Measurements from ENCODE around the gene LCMT2. TPM values are rescaled to one million over a fixed set of nuclear protein-coding genes. Genes with fewer than 3 reads are reported as not detected.

Gene LCMT2
- total RNA-seq, 8 experiments from 2014 or later, result 3.9 to 11.4 (median 8.5) TPM

DNA sequence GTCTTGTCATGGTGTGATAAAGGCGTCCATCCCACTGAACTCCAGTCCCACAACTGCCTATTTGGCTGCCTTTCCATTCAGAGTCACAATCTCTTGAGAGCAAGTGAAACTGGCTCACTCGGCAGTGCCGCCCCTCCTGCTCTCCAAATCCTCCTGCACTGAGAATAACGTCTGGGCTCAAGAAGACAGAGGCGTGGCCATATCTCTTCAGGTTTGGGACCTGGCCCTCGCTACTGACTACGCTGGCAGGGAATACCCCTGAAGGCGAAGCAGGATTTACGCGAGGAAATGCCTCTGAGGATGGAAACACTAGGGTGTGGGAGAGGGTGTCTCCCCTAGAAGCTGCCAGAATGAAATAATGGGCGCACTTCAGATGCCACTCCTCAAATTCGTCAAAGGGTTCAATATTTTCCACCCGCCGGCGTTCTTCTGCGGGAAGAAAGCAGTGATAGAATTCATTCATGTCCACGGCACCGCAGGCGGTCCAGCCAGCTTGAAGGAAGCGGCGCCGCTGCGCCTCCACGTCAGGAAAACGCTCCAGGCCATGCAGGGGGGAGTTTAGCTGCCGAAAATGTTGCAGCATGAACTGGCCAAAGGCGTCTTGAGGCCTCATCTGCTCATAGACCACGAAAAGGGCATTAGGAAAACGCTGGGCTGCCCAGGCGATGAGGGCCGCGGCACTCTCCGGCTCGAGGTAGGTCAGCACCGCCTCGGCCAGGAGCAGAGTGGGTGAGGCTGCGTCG, 985 bp downstream of the LCMT2 start:
- 3 to 39% (median 14%) methylated on average over 2 to 23 of the region's 38 CpGs; no CpG with 5 or more reads in 2 of the 10 experiments for WGBS, 10 experiments
- H3K27ac ChIP-seq, result peak overlapping the region; percentile 93 to 96
- H3K4me1 ChIP-seq (replicated peaks in 1 of 2), result peaks cover 10 to 20% of the 10 kb centered on the region in 2 donors
- peak overlapping the region; percentile 54 to 99 (median 90) for H3K4me3 ChIP-seq
- in situ Hi-C loops (cut with MboI; ENCODE audit: low pct_unique_long_range_greater_than_20kb in 2 of 9, low sequenced_read_pairs in 9 of 9, unreplicated experiment in 9 of 9), result no loop called here
- peak in 6 of 8 experiments; percentile 0 to 13 (median 2) for ATAC-seq (replicated peaks in 6 of 8)

DNA sequence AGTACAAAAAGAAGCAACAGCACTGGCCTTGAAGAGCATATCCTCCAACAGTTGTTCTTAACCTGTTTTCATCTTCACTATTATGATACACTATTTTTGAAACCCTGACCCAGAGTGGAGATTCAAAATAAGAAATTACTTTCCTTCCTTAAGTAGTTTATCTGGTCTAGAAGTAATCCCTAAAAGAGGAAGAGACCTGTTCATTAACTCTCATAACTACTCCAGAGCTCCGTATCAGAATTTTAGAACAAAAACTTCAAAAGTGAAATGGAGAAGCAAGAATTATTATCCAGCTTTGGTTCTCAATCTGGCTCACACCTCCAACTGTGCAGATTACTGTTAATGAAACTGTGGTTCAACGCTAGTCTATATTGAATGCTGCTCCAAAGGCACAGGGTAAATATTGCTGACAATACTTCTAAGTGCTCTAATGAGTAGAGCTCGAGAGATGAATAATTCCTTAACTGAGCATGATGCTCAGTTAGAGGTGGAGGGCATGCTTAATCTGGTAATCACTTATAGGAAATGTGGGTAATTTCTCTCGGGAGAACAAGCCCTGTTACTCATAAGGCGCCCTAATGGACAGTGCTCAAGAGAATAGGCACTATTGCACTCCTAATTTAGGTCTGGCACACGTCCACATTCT, 5.2 kb downstream of the LCMT2 start:
- Histone ChIP-seq H3K4me3 (no peak overlapping the region), H3K4me1 (replicated peaks in 1 of 2) (peaks cover 10 to 14% of the 10 kb centered on the region in 2 donors), H3K27ac (no peak overlapping the region)
- in situ Hi-C loops (cut with MboI; ENCODE audit: low pct_unique_long_range_greater_than_20kb in 2 of 9, low sequenced_read_pairs in 9 of 9, unreplicated experiment in 9 of 9), result no loop called here
- WGBS, 10 experiments, result 39 to 87% (median 73%) methylated on average over 1 to 6 of the region's 6 CpGs
- no peak for ATAC-seq (replicated peaks in 6 of 8)

DNA sequence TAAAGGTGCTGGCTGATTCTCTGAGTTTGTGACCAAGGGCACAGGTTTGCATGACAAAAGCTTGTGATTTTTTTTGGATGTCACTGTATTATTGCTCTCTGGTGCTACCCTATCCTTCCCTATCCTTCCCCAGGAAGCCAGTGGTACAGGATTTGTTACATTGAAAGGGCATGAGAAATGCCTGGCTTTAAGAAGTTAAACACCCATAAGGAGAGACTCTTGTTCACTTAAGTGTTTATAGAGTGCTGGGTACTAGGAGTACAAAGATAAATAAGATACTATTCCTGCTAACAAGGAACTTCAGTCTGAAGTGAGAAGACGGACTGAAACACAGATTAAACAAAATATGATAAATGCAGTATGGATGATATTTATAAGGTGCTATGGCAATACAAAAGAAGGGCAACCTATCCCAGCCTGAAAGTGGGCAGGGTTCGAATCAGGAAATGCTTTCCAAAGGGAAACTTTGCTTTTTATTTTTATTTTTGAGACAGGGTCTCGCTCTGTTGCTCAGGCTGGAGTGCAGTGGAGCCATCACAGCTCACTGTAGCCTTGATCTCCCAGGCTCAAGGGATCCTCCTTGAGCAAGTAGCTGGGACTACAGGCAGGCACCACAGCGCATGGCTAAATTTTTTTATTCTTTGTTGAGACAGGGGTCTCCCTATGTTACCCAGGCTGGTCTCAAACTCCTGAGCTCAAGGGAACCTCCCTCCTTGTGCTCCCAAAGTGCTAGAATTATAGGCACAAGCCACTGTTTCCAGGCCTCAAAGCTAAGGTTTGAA, 11.2 kb downstream of the LCMT2 start:
- Histone ChIP-seq H3K4me3 (no peak overlapping the region), H3K4me1 (replicated peaks in 1 of 2) (no peaks in the 10 kb centered on the region), H3K27ac (no peak overlapping the region)
- 25 to 78% (median 64%) methylated on average over 1 to 4 of the region's 4 CpGs for WGBS, 10 experiments
- ATAC-seq (replicated peaks in 6 of 8), result no peak
- in situ Hi-C loops (cut with MboI; ENCODE audit: low pct_unique_long_range_greater_than_20kb in 2 of 9, low sequenced_read_pairs in 9 of 9, unreplicated experiment in 9 of 9), result no loop called here

DNA sequence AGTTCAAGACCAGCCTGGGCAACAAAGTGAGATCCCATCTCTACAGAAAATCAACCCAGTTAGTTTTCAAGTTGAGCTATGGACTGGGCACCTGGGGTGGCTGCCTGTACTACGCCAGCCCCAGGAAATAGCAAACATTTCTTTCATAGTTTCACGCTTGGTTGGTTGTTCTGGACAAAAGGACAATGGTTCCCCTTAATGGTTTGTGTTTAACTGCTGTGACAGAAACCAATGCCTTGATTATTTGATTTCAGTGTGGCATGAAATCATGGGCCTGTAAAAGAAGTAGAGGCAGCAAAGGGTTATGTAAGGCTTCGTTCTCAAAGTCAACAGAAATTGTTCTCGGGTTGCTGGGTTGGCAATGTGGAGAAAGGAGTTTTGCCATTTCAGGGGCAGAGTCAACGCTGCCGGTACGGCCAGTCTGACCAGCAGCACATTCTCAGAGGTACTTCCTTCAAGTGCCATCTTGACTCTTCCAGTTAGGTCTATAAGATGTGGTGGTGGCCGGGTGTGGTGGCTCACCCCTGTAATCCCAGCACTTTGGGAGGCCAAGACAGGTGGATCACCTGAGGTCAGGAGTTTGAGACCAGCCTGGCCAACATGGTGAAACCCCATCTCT, 12.7 kb downstream of the LCMT2 start:
- WGBS, 10 experiments, result 44 to 89% (median 73%) methylated on average over 1 to 8 of the region's 8 CpGs; no CpG with 5 or more reads in 4 of the 10 experiments
- Histone ChIP-seq H3K4me3 (no peak overlapping the region), H3K27ac (no peak overlapping the region), H3K4me1 (replicated peaks in 1 of 2) (no peaks in the 10 kb centered on the region)
- in situ Hi-C loops (cut with MboI; ENCODE audit: low pct_unique_long_range_greater_than_20kb in 2 of 9, low sequenced_read_pairs in 9 of 9, unreplicated experiment in 9 of 9), result no loop called here
- ATAC-seq (replicated peaks in 6 of 8), result no peak

DNA sequence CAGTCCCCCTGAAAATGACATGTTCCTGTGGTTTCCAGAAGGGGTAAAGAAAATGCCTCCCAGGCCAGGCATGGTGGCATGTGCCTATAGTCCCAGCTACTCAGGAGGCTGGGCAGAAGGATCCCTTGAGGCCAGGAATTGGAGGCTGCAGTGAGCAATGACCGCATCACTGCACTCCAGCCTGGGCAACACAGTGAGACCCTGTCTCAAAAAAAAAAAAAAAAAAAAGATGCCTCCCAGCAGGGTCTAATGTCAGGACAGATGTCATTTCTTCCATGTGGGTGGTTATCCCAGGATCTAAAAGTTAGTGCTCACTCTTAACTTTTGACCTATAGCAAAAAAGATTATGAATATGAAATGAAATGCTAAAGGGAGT, 13.4 kb downstream of the LCMT2 start:
- in situ Hi-C loops (cut with MboI; ENCODE audit: low pct_unique_long_range_greater_than_20kb in 2 of 9, low sequenced_read_pairs in 9 of 9, unreplicated experiment in 9 of 9), result no loop called here
- H3K4me1 ChIP-seq (replicated peaks in 1 of 2), result no peaks in the 10 kb centered on the region
- H3K27ac ChIP-seq, result no peak overlapping the region
- WGBS, 10 experiments, result 60 to 88% (median 85%) methylated on average over 1 of the region's 1 CpG; no CpG with 5 or more reads in 6 of the 10 experiments
- no peak overlapping the region for H3K4me3 ChIP-seq
- ATAC-seq (replicated peaks in 6 of 8), result no peak

DNA sequence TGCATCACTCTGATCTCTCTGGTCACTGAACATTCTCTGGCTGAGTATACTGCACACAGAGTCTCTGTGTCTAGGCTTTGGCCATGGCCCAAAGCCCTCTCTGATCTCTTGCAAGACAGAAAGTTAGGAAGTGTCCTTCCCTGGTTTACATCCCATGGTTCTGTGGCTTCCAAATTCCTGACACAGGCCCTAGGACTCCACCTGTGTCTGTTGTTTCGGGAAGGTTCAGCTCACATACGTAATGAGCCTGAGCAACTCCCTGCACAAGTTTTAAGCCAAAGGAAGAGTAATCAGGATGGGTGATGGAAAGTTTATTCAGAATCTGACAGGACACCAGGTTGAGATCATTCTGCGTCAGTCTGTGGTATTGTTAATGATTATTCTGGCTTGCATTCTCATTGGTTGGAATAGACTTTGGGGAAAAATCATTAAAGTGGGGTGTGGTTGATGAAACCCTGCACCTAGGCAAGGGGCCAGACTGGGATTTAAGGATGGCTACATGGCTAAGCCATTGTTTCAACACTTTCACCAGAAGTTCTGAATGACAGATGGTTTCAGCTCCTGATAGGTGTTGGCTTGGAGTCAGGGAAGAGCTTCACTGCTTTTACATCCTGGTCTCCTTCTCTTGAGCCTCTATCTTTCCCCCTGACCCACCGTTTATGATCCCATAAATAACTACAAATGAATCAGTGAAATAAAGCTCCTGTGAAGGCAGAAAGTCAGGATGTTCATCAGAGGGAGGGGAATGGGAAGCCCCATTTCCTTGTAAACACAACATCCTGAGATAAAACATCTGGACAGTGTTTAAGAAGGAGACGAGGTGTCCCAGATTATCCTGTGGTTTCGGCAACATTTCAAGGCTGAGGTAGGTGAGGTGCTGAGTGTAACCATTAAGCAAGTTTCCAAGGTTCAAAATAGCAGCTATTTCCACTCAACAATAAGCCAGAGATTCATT, 14.1 kb downstream of the LCMT2 start:
- Histone ChIP-seq H3K4me1 (replicated peaks in 1 of 2) (no peaks in the 10 kb centered on the region), H3K27ac (no peak overlapping the region), H3K4me3 (no peak overlapping the region)
- 10 to 100% (median 76%) methylated on average over 1 to 6 of the region's 6 CpGs; no CpG with 5 or more reads in 1 of the 10 experiments for WGBS, 10 experiments
- in situ Hi-C loops (cut with MboI; ENCODE audit: low pct_unique_long_range_greater_than_20kb in 2 of 9, low sequenced_read_pairs in 9 of 9, unreplicated experiment in 9 of 9), result no loop called here
- peak in 1 of 8 experiments; percentile 46 for ATAC-seq (replicated peaks in 6 of 8)

DNA sequence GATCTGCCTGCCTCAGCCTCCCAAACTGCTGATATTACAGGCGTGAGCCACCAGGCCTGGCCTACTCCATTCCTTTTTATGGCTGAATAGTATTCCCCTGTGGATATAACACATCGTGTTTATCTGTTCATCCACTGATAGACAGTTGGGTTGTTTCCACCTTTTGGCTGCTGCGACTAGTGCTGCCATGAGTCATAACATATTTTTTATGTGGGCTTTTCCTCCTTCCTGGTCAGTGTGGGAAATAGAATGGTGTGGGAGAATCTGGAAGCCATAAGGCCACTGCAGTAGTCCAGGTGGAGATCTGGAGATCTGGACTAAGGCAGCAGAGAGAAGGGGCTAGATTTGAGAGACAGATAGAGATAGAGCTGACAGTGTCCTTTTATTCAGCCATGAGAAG, 16.2 kb downstream of the LCMT2 start:
- no peak overlapping the region for H3K4me3 ChIP-seq
- no peaks in the 10 kb centered on the region for H3K4me1 ChIP-seq (replicated peaks in 1 of 2)
- H3K27ac ChIP-seq, result no peak overlapping the region
- no peak for ATAC-seq (replicated peaks in 6 of 8)
- in situ Hi-C loops (cut with MboI; ENCODE audit: low pct_unique_long_range_greater_than_20kb in 2 of 9, low sequenced_read_pairs in 9 of 9, unreplicated experiment in 9 of 9), result no loop called here
- WGBS, 10 experiments, result 0 to 100% (median 85%) methylated on average over 1 to 3 of the region's 3 CpGs; no CpG with 5 or more reads in 2 of the 10 experiments

DNA sequence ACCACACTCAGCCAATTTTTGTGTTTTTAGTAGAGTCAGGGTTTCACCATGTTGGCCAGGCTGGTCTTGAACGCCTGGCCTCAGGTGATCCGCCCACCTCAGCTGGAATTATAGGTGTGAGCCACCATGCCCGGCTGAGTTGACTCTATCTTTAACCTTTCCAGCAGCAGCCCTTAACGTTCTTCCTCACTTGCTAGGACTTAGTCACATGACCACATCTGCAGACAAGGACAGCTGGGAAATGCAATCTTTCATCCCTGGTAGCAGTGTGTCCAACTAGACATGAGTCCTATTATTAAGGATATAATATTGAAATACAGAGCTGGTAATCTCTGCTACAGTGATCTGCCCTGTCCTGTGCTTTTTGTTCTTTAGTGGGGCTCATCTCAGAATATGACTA, 18.0 kb downstream of the LCMT2 start:
- no peak overlapping the region for H3K27ac ChIP-seq
- ATAC-seq (replicated peaks in 6 of 8), result no peak
- 25 to 68% (median 68%) methylated on average over 2 to 4 of the region's 4 CpGs; no CpG with 5 or more reads in 7 of the 10 experiments for WGBS, 10 experiments
- no peak overlapping the region for H3K4me3 ChIP-seq
- in situ Hi-C loops (cut with MboI; ENCODE audit: low pct_unique_long_range_greater_than_20kb in 2 of 9, low sequenced_read_pairs in 9 of 9, unreplicated experiment in 9 of 9), result no loop called here
- H3K4me1 ChIP-seq (replicated peaks in 1 of 2), result no peaks in the 10 kb centered on the region

DNA sequence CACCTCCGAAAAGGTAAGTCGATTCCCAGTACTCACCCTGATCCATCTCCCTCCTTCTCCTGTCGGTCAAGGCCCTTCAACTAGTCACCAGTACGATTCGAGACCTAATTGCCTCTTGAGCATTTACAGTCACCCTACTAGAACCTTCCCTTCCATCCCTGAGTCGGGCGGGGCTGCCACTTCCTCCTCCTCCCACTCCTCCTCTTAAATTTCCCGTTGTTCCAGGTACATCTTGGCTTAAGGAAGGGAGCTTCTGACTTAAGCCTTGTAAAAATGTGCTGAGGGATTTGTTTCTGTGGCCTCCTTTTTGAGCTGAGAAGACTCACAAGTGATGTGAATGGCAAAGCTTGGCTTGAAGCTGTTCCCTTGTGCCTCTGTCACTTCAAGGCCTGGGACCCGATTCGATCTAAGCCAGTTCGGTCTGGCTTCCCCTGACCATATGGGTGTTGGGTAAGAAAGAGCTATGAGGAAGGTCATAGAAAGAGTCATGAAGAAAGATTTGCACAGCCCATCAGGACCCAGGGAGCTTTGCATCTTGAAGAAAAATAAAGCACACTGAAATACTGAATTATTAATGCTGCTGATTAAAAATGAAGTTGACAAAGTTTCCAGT, 28.1 kb downstream of the LCMT2 start, which contains the start of gene TGM7:
TSS of gene TGM7 (minus strand) at position 51 of the 613 bp plus-strand sequence.
- in situ Hi-C loops (cut with MboI; ENCODE audit: low pct_unique_long_range_greater_than_20kb in 2 of 9, low sequenced_read_pairs in 9 of 9, unreplicated experiment in 9 of 9), result no loop called here
- Histone ChIP-seq H3K4me1 (replicated peaks in 1 of 2) (no peaks in the 10 kb centered on the region), H3K27ac (no peak within 1 kb of the TSS), H3K4me3 (no peak within 1 kb of the TSS)
- WGBS, 10 experiments, result 55 to 95% (median 86%) methylated on average over 3 to 11 of the region's 11 CpGs; no CpG with 5 or more reads in 1 of the 10 experiments
- ATAC-seq (replicated peaks in 6 of 8), result no peak

DNA sequence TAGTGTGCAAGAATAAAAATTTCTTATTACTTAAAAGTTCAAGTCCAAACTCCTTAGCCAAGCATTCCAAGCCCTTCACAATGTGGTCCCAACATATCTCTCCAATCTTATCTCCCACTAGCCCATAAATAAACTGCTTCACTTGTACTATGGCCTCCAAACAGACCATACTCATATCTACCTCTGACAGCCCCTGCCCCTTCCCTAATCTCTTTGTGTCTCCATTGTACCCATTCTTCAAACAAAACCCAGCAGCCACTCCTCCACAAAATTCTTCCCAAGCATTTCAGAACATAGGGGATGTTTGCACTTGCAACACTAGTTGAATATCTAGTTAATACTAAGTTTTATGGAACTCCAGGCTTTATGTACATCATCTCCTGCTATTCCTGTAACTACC, 30.5 kb downstream of the LCMT2 start:
- H3K4me3 ChIP-seq, result no peak overlapping the region
- in situ Hi-C loops (cut with MboI; ENCODE audit: low pct_unique_long_range_greater_than_20kb in 2 of 9, low sequenced_read_pairs in 9 of 9, unreplicated experiment in 9 of 9), result loop anchor here in 2 of 9 experiments (25.0 kb wide), 2 partner anchors 113 to 613 kb away; partner anchors contain the start of gene CCNDBP1 (in 2 of the 2)
- no peak overlapping the region for H3K27ac ChIP-seq
- no peak for ATAC-seq (replicated peaks in 6 of 8)
- no peaks in the 10 kb centered on the region for H3K4me1 ChIP-seq (replicated peaks in 1 of 2)

DNA sequence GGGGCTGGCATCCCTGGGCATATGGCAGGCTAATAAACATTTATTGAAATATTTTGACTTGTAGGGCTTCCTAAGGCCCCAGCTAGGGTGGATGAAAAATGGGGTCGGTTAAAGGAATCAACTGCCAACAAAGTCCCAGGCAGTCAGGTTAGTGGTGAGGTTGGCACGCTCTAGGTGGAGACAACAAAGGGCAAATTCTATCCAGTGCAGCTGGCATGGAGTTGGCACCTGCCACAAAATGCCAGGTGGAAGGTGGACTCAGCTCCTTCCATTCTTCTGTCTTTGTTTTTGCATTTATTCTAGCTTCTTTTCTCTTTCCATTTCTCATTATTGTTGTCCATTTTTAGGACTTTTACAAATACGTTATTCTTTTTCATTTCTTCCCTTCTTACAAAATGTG, 31.0 kb downstream of the LCMT2 start:
- ATAC-seq (replicated peaks in 6 of 8), result no peak
- in situ Hi-C loops (cut with MboI; ENCODE audit: low pct_unique_long_range_greater_than_20kb in 2 of 9, low sequenced_read_pairs in 9 of 9, unreplicated experiment in 9 of 9), result loop anchor here in 2 of 9 experiments (25.0 kb wide), 2 partner anchors 112 to 612 kb away; partner anchors contain the start of gene CCNDBP1 (in 2 of the 2)
- no peak overlapping the region for H3K4me3 ChIP-seq
- H3K27ac ChIP-seq, result no peak overlapping the region
- no peaks in the 10 kb centered on the region for H3K4me1 ChIP-seq (replicated peaks in 1 of 2)
- WGBS, 10 experiments, result 0 to 100% (median 75%) methylated on average over 1 to 3 of the region's 3 CpGs
